ENCODE data around the gene ISOC2. TPM values are rescaled to one million over a fixed set of nuclear protein-coding genes. Genes with fewer than 3 reads are reported as not detected.

The ISOC2 gene
- total and polyA plus RNA-seq, 2 donors (not counting 3 experiments of a cell fraction or from before 2014, with no cell fraction given), result 49.3 to 68.7 TPM

DNA sequence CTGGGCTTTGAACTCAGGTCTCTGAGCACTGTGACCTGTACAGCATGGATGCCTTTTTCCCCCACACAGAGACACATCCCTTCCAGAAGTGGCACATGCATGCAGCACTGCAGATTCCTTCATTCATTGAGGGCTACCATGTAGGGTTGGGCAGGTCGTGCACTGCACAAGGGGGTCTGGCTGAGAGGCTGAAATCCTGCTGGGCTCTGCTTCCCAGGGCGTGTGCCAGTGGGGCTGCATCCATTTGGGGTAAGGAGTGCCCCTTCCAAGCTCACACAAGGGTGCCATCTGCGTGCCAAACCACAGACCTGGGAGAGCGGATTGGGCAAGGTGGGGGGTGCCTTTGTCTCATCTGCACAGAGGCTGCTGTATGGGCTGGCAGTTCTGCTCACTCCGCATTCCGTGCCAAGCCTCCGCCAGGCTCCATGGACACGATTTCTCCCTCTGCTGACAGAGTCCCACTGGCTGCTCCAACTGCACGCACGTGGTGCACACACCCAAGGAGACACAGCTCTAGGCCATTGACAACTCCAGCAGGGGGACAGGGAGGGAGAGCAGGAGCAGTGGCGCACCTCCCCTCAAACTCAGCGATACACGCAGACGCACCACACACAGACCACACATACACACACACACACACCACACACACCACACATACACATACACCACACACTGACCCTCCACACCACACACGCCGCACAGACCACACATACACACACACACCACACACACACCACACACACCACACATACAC lies 13.8 kb downstream of the ISOC2 start:
- no peak overlapping the region for H2AFZ ChIP-seq (ENCODE audit: low read depth, low read length)

GRCh38 chr19:55446060-55446459 lies 15.4 kb downstream of the ISOC2 start:
- intact Hi-C loops (cut with micrococcal nuclease), result no loop called here
- no peak for FAIRE-seq
- ChIA-PET CTCF (interaction anchor here (0.6 to 1.0 kb wide), 3 partner anchors 9 to 206 kb away, joined by 3 to 4 read pairs (median 3); no protein-coding TSS in a partner anchor), POLR2A (no interaction called here)
- H3K9ac ChIP-seq (replicated peaks; ENCODE audit: extremely low read depth, insufficient read depth, low read length), result no peak overlapping the region
- TF ChIP-seq MYC (IDR thresholded peaks at IDR 0.05; ENCODE audit: low read depth, low read length) (no peak), POLR2A (IDR thresholded peaks at IDR 0.05; ENCODE audit: low read depth, low read length) (no peak), MAX (IDR thresholded peaks at IDR 0.05; ENCODE audit: insufficient read depth, insufficient read length) (no peak), POLR2AphosphoS5 (IDR thresholded peaks at IDR 0.05; ENCODE audit: insufficient read depth, low read depth, low read length) (no peak), GATA2 (IDR thresholded peaks at IDR 0.05; ENCODE audit: insufficient read depth, insufficient read length, low read depth, low read length) (no peak), FOS (IDR thresholded peaks at IDR 0.05; ENCODE audit: borderline replicate concordance, insufficient read depth, low read length) (no peak)
- TF ChIP-seq, protein P1, sequence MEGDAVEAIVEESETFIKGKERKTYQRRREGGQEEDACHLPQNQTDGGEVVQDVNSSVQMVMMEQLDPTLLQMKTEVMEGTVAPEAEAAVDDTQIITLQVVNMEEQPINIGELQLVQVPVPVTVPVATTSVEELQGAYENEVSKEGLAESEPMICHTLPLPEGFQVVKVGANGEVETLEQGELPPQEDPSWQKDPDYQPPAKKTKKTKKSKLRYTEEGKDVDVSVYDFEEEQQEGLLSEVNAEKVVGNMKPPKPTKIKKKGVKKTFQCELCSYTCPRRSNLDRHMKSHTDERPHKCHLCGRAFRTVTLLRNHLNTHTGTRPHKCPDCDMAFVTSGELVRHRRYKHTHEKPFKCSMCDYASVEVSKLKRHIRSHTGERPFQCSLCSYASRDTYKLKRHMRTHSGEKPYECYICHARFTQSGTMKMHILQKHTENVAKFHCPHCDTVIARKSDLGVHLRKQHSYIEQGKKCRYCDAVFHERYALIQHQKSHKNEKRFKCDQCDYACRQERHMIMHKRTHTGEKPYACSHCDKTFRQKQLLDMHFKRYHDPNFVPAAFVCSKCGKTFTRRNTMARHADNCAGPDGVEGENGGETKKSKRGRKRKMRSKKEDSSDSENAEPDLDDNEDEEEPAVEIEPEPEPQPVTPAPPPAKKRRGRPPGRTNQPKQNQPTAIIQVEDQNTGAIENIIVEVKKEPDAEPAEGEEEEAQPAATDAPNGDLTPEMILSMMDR (IDR thresholded peaks at IDR 0.05; ENCODE audit: extremely low read depth in 1 of 2, insufficient read depth in 1 of 2, low read depth in 1 of 2, low read length in 2 of 2), result no peak
- no peak overlapping the region for H2AFZ ChIP-seq (ENCODE audit: low read depth, low read length)
- H3K4me3 ChIP-seq (replicated peaks in 1 of 3; ENCODE audit: insufficient read depth in 1 of 3, low read depth in 1 of 3, low read length in 3 of 3), result no peak overlapping the region
- no peaks in the 10 kb centered on the region for H3K9me3 ChIP-seq (replicated peaks; ENCODE audit: control insufficient read depth, insufficient read depth, low read length)
- H3K79me2 ChIP-seq (ENCODE audit: control insufficient read depth, insufficient read depth, low read length), result no peaks in the 10 kb centered on the region
- H3K9me1 ChIP-seq (replicated peaks; ENCODE audit: control insufficient read depth, extremely low read depth, insufficient read depth, low read length), result no peaks in the 10 kb centered on the region
- H3K27me3 ChIP-seq (ENCODE audit: control insufficient read depth in 2 of 2, insufficient read depth in 2 of 2, low read length in 2 of 2), result peaks cover 37 to 44% of the 10 kb centered on the region in 2 experiments
- H3K4me1 ChIP-seq (ENCODE audit: control insufficient read depth, extremely low read depth, insufficient read depth, low read length), result no peaks in the 10 kb centered on the region
- H3K4me2 ChIP-seq (ENCODE audit: insufficient read depth, low read length), result no peak overlapping the region
- no peaks in the 10 kb centered on the region for H3K36me3 ChIP-seq (ENCODE audit: control insufficient read depth in 2 of 2, extremely low read depth in 1 of 2, insufficient read depth in 2 of 2, low read length in 2 of 2)
- dilution Hi-C loops (cut with MboI; ENCODE audit: extremely low pct_ligation_motif_present, low sequenced_read_pairs), result no loop called here
- BruUV-seq (replicated peaks), result no TSS peak
- H4K20me1 ChIP-seq (replicated peaks; ENCODE audit: control insufficient read depth, extremely low read depth, insufficient read depth, low read length), result no peaks in the 10 kb centered on the region
- H3K27ac ChIP-seq (ENCODE audit: insufficient read depth, low read depth, low read length), result no peak overlapping the region
- no peak for DNase-seq (ENCODE audit: low read depth, low spot score)

More for the DNA sequence above, 13.8 kb downstream of the ISOC2 start:
- Histone ChIP-seq H3K4me1 (ENCODE audit: control insufficient read depth, extremely low read depth, insufficient read depth, low read length) (no peaks in the 10 kb centered on the region), H3K9me1 (replicated peaks; ENCODE audit: control insufficient read depth, extremely low read depth, insufficient read depth, low read length) (no peaks in the 10 kb centered on the region), H3K4me3 (replicated peaks in 1 of 3; ENCODE audit: insufficient read depth in 1 of 3, low read depth in 1 of 3, low read length in 3 of 3) (no peak overlapping the region), H3K36me3 (ENCODE audit: control insufficient read depth in 2 of 2, extremely low read depth in 1 of 2, insufficient read depth in 2 of 2, low read length in 2 of 2) (no peaks in the 10 kb centered on the region), H3K27me3 (ENCODE audit: control insufficient read depth in 2 of 2, insufficient read depth in 2 of 2, low read length in 2 of 2) (peaks cover 38% of the 10 kb centered on the region in 2 experiments), H3K9me3 (replicated peaks; ENCODE audit: control insufficient read depth, insufficient read depth, low read length) (no peaks in the 10 kb centered on the region), H4K20me1 (replicated peaks; ENCODE audit: control insufficient read depth, extremely low read depth, insufficient read depth, low read length) (no peaks in the 10 kb centered on the region), H3K27ac (ENCODE audit: insufficient read depth, low read depth, low read length) (no peak overlapping the region), H3K4me2 (ENCODE audit: insufficient read depth, low read length) (no peak overlapping the region), H3K79me2 (ENCODE audit: control insufficient read depth, insufficient read depth, low read length) (no peaks in the 10 kb centered on the region), H3K9ac (replicated peaks; ENCODE audit: extremely low read depth, insufficient read depth, low read length) (no peak overlapping the region)
- ChIA-PET POLR2A (no interaction called here), CTCF (interaction anchor here (0.7 to 0.8 kb wide), 2 partner anchors 287 to 306 kb away, joined by 3 read pairs; no protein-coding TSS in a partner anchor)
- intact Hi-C loops (cut with micrococcal nuclease), result no loop called here
- DNase-seq (ENCODE audit: low read depth, low spot score) (no peak), FAIRE-seq (no peak)
- BruUV-seq (replicated peaks), result no TSS peak
- TF ChIP-seq MYC (IDR thresholded peaks at IDR 0.05; ENCODE audit: low read depth, low read length), result no peak
- TF ChIP-seq MAX (IDR thresholded peaks at IDR 0.05; ENCODE audit: insufficient read depth, insufficient read length), result peak; percentile 12
- TF ChIP-seq EZH2 (IDR thresholded peaks at IDR 0.05; ENCODE audit: borderline replicate concordance, low read depth, low read length, severe bottlenecking), result no peak
- dilution Hi-C loops (cut with MboI; ENCODE audit: extremely low pct_ligation_motif_present, low sequenced_read_pairs), result no loop called here
